SKM-1 treated with dmso at 0.1 percent for 144 hours (cell line): ENCODE results near the gene TMEM106C.

Experiments
- DNase-seq: peaks from one replicate; lab custom pipeline; 2025; ENCODE audit not compliant: unreplicated experiment; lab: John Stamatoyannopoulos, UW

TMEM106C gene, protein sequence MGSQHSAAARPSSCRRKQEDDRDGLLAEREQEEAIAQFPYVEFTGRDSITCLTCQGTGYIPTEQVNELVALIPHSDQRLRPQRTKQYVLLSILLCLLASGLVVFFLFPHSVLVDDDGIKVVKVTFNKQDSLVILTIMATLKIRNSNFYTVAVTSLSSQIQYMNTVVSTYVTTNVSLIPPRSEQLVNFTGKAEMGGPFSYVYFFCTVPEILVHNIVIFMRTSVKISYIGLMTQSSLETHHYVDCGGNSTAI

DNA sequence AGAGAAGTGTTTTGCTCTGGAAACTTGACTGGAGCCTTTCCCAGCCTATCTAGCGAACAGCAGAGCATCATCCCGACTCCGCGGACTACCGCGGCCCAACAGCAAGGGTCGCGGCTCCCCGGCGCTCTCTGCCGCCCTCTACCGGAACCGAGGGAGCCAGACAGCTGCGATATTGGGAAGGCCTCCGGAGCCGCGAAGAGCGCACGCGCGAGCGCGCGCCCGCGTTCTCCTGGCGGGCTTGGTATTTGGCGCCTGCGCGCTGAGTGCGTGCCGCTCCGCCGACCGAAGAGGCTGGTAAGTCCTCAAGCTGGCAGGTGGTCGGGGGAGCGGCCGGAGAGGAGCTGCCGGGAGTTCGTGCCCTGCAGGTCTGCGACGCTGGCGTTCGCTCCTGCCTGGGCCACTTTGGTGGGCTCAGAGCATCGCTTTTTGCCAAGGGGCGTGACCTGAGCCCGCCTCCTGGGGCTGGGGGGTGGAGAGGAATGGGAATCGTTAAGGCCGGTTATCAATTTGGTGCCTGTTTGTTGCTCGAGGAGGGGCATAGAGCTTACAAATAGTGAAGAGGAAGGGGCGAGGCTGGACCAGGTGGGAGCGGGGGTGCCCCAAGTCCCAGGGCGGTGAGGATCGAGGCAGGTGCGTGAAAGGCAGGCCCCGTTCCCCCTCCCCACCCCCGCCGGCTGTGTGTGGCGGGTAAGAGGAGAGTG, at the start of gene TMEM106C:
Gene TMEM106C (plus strand): TSS at position 257 of the 701 bp plus-strand sequence. CDS start 641 bp downstream, outside the sequence.
- peak; percentile 65 for DNase-seq

DNA sequence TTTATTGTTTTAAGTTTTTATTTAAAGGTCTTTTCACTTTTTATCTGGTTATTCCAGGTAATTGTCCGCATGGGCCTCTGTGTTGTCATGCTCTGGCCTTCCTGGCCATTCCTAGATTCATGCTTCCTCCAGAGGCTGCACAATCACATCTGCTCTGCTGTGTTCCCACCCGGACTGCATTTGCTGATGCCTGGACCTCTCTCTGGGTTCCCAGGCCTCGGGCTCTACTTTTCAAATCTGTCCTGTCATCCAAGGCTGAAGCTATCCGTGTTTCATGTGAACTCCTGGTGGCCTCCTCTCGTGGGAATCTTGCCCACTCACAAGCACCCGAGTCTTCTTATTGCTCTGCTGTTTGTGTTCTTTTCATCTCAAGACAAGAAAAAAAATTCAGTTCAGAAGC, 42.5 kb upstream of the TMEM106C start:
- DNase-seq, result no peak

DNA sequence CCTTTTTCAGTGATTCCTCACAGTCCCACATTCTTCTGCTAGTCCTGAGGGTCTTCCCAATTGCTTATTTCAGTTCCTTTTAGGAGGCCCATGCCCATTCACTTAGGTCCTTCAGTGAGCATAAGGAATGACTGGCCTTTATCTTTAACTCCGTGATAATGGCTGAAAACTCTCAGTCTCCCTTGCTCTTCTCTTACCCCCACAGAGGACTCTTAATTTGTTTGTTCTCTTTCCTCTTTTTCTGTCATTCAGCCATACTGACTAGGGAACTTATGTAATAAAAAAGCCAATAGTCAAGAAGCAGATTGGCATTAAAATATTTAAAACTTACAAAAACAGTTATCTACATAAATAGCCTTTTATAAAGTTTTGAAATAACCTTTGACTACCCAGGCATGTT, 41.5 kb upstream of the TMEM106C start:
- no peak for DNase-seq

DNA sequence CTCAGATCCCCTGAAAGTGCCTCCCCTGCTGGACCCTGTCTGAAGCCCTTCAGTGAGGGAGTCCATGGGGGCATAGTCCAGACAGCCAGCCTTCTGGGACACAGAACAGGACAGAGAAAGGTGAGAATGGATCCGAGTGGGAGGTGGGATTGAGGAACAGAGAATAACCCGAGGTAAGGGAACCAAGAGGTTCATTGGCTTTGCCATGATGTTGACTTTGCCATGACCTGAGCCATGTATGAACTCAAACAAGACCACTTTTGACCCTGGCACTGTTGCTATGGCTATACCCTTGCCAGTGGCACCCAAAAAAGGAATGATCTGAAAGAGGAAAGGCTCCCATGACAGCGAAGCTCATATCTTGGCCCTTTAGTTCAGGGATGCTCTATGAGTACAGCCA, 36.0 kb upstream of the TMEM106C start:
- DNase-seq, result no peak

DNA sequence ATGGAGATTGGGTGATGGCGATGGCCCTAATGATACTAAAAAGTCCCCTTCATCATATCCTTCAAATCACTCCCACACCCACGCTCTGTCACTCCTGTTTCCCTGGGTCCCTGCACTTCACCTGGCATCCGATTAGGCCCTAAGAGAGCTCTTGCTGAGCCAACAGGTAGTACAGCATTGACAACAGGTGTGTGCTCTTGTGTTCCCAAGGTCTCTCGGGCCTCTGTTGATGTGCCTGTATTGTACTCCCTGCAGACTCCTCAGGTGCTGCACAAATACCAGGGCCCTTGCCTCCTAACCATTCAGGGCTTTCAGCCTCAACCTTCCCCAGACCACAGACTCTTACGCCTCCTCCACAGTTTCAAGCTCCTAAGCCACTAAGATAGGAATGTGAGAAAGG, 32.8 kb upstream of the TMEM106C start:
- no peak for DNase-seq

DNA sequence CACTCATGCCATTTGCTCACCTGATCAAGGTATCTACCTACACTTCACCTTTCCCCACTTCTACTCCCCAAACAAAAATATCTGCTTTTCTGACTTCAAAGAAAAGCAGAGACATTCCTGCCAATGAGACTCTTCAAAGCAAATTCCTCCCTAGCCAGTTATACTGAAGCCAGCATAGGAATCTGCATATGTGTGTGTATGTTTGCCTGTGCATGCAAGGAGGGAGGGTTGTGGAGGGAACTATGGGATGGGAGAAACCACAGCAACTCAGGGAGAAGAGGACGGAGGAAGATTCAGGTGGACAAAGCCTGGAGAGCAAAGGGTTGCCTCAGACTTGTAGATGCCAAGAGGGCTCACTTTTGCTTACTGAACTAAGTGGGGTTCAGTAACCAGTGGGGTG, 32.2 kb upstream of the TMEM106C start:
- DNase-seq, result no peak

DNA sequence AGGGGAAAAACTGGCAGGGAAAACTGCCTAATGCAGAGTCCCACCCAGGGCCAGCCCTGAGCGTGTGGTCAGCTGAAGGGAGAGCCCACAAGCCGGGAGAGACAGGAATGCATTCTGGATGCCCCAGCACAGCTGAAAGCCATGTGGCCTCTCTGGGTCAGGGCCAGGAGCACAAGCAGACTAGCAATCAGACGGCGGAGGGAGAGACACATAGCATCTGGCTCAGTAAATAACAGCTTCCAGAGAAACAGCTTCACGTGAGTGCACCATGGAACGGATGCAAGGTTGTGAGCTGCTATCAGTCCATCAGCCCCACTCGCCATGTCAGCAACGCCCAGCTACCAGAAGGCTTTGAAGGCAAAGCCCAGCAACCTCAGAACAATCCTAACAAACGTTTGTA, 28.2 kb upstream of the TMEM106C start:
- DNase-seq, result no peak

DNA sequence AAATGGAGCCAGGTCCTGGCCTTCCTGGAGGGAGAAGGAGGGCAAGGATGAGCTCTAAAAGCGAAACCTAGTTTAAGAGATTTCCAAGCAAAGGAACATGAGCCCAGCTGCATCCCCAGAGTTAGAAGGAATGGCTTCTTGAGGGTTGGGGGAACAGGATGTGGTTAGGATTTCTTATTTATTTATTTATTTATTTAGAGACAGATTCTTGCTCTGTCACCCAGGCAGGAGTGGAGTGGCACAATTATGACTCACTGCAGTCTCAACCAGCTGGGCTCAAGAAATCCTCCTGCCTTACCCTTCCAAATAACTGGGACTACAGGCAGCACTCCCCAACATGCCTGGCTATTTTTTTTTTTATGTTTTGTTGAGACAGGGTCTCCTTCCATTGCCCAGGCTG, 25.3 kb upstream of the TMEM106C start:
- no peak for DNase-seq

DNA sequence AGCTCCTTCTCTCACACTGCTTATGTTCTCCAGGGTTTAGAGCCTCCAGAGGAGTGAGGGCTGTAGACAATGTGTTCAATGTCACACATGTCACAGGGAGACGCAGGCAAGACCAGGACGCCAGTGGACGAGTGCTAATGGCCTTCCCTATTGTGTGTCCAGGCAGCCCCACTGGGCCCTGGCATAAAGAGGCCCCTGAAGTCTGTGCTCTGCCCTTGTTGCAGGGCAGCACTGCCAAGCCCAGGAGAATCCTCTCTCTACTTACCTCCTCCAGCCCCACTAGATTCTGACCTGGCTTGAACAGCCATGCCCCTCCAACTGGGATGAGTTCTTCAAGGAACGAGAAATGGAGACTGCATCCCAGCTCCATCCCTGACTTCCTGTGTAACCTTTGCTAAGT, 24.8 kb upstream of the TMEM106C start:
- DNase-seq, result no peak

DNA sequence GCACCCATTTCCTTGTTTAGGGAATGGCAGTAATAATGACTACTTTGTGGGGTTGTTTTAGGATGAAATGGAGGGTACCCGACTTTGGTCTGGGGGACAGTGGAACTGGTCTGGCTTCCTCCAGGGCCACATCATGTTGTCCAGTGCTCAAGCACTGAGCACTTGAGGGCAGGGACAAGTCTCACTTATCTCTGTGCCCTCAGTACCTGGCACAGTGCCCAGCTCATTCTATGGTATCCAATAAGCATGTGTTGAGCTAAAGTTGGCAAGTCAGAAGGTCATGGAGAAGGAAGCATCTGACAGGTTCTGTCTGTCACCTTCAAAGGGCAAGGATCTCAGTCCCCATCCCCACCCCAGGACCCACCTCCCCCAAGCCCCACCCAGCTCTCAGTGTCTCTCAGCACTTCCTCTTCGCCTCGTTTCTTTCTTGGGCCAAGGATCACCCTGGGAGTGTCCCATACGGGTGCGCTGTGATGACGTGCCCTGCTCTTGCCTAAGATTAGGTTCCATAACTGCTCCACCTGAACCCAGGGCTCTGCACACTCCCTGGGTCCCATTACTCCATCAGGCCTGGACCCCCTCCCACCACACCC, 24.3 kb upstream of the TMEM106C start:
- no peak for DNase-seq

DNA sequence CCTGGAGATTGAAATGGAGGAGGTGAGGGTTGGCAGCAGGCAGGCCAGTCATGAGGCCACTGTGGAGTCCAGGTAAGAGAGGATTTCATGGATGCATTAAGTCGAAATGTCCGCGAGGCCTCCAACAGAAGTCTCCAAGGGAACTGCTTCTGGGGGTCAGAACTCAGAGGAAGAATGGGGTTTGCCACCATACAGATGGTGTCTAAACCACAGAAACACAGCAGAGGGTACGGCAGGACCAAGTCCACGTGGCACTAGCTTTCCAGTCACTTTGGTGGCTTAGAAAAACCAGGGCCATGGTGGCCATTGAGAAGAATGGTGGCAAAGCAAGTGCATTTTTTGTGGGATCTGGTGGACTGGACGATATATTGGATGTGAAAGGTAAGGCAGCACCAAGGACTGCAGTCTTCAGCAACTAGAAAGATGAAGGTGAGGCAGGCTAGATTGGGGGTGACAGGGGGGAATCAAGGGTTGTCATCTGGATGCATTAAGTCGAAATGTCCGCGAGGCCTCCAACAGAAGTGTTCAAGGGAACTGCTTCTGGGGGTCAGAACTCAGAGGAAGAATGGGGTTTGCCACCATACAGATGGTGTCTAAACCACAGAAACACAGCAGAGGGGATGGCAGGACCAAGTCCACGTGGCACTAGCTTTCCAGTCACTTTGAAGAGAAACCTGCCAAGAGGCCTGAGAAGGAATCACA, 22.5 kb upstream of the TMEM106C start:
- DNase-seq, result no peak

DNA sequence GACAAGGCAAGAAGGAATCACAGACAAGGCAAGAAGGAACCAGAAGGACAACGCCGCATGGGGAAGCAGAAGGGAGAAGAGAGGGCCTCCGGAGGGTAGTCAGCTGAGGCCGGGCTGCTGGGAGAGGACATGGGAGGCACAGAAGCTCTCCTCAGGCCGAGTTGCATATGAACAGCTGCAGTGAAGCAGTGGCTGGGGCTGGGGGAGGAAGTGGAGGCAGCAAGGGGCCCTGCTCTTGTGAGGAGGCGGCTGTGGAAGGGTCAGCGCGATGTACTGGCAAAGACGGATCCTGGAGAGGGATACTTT, 22.0 kb upstream of the TMEM106C start:
- no peak for DNase-seq

DNA sequence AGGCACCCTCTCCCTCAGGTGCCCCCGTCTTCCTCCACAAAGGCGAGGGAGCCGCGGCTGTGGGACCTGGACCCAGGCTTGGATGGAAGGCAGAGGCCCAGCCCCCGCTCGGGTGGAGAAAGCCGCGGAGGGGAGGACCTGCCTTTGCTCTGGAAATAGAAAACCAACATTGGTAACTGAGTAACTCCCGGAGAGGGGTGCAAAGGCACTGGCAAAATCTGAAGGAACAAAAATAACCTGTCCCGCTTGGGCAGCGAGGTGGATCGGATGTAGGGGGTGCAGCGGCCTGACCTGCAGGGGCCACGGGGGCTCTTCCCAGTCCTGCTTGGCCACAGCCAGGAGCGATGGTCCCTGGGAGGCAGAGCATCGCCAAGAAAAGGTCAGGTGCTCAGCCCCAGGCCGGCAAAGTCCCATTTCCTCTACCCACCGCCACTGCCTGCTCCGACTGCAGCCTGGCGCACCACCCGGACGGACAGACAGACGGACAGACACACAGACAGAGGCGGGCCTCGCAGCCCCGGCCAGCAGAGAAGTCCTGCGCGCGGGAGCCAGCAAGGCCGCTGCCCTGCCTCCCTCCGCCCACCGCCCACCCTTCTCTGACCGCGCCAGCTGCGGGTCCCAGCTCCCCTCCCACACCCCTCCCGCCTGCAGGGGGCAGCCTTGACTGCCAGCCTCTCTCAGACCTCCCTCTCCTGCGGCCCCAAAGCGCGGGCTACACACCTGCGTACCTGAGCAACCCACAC, 21.4 kb upstream of the TMEM106C start:
- DNase-seq, result no peak

DNA sequence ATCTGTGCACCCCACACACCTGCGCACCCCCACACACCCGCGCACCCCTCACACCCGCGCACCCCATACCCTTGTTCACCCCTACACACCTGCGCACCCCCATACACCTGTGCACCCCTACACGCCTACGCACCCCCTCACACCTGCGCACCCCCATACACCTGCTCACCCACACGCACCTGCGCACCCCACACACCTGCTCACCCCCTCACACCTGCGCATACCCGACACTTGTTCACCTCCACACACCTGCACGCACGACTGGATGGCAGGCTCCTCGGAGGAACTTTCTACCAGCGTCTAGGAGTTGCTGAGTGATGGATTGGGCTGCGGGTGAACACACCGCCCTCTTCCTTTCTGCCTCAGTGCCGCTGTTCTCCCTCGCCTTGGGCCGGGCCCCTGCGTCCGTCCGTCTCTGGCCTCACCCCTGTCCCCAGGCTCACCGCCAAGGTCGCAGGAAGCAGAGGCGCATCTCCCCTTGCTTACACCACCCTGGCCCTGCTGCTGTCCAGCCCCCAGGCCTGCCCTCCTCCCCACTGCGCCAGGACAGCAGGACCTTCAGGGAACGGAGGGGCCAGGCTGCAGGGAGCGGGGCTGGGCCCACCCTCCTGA, 20.7 kb upstream of the TMEM106C start:
- no peak for DNase-seq

DNA sequence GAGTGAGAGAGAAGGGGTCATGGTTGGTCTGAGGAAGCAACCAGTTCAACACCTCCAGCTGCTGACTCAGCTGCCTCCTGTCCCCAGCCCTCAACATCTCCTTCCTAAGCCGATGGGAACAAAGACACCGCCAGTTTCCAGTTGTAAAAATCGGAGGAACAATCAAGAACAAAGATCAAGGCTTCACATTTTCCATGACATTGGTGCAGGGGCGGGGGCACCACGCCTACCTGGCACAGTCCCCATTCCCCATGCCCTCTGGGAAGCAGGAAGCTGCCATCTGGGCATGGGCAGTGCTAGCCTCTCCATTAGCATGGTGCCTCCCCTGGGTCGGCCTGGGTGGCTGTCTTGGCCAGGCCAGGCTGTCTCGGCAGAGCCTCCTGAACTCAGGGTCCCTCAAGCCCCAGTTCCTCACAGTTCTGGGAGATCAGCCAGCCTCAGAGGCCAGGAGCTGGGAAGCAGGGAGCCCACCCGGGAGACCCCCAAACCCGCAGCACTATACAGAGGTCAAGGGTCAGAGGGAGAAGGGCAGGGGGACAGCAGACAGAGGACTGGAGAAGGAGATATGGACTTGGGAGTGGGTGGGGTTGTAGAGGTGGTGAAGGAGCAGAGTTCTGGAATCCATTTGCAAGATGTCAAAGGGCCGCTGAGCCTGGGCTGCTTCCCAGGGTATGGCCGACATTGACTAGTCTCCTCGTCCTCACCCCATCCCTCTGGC, 19.6 kb upstream of the TMEM106C start:
- no peak for DNase-seq

DNA sequence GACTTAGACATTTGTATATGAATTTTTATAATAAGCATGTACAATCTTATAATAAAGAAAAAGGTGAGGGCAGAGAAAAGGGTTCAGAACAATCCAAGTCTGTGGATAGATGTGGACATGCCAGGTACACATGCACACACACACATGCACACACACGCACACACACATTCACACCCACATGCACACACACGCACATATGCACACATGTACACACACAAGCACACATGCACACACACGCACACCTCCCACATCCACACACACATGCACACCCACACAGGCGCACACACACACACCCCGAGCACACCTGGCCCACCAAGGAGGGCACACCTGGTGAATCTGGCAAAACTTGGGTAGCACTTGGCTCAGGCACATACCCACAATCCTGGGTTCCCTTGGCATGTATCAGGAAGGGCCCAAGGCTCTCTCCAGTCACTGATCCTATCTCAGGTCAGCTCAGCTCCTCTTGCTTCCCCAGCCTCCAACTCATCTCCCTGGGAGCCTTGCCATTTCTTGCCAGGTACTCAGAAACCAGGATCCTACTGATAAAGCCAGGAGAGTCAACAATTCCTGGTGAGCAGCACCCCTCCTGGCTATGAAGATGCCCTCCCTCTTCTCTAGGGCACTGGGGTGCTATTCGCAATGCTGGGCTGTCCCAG, 18.6 kb upstream of the TMEM106C start:
- no peak for DNase-seq

DNA sequence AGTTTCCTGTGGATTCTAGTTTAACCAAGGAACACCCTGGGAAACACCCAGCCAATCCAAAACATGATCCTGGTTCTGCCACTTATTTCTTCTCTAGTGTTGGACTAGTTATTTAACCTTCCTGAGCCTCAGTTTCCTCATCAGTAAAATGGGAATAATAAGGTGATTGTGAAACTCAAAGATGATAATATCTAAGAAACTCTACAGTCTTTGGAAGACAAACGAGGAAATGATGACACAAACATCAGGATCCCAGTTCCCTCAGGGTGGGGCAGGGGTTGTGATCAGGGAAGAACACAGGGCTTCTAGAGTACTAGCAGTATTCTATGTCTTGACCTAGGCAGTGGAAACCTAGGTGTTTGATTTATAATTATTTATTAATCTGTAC, 18.1 kb upstream of the TMEM106C start:
- no peak for DNase-seq

DNA sequence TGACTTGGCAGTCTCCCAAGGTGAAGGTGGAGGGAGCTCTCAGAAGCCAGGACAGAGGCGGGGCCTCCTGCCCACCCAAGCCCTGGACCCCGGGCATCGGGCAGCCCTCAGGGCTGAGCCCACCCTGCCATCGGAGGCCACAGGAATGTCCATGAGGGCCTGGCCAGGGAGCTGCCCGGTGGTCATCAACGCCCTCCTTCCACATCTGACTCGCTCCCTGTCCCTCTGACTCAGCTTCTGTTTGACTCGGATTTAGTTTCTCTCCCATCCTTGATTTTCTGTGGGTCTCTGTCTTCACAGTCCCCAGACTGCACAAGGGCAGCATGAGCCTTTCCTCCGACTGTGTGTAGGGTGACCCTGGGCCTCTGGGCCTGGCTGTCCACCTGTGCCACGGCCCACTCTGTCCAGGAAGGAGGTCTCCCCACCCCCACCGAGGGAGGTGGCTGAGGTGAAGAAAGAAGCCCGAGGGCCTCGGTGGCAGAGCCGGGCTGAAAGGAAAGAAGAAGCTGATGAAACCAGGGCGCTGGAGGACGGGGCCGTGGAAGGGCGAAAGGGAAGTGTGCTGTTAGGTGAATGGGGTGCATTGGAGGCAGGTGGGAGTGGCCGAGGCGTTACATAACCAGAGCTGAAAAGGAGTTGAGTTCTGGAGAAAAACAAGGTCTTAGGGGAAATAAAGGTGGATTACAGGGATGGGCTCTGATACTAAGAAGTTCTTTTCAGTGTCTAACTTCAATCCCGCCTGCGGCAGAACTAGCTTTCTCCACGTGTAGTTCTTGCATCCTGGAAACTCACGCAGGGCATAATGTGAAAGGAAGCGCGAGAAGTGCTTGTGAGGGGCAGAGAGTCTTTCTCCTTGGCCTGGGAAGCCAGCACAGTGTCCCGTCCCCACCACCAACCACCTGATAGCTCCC, 16.7 kb upstream of the TMEM106C start:
- peak; percentile 62 for DNase-seq

DNA sequence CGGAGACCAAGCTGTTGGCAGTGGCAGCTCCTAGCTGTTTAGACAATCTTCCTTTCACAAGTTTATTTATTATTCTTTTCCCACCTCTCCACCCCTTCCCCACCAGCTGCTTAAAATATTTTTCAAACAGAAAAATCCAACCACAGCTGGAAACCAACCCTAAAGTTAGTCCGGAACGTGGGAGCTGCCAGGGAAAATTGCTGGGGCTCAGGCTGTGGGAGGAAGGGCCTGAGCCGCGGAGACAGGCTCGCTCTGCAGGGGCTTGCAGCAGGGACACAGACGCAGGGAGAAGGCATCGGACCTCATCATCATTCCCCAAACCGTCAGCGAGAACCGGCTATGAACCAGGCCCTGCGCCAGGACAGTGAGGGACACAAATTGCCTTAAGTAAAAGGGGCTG, 16.1 kb upstream of the TMEM106C start:
- DNase-seq, result no peak
